Measurements from ENCODE around the gene MRPL34.

MRPL34 gene

DNA sequence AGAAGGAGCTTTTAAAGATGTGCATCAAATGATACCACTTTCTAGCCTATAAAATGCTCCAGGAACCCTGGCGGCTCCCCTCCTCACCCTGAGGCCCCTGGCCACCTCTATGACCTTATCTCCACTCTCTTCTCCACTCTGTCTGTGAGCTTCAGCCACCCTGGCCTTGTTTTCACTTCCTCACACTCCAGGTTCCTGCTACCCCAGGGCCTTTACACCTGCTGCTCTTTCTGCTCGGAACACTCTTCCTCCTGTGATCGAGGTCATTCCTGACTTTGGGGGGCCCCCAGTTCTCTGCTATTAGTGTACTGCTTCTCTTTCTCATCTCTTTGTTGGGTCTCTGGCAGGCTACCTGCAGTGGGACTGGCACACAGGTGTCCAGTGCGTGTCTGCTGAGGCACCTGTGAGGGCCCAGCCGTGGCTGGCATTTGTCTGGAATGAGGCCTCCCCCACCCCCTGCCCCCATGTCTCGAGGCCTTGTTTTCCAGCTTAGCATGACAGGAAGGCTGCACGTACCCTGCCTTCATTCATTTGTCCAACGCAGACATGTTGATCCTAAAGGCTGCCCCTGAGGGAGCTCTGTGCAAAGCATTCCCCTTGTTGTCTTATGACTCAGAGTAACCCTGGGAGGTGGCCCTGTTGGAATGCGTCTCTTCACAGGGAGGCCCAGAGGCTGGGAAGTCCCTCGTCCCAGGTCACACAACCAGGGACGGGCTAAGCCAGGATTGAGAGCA is 6.0 kb downstream of the MRPL34 start:
- DNase-seq, result no peak

DNA sequence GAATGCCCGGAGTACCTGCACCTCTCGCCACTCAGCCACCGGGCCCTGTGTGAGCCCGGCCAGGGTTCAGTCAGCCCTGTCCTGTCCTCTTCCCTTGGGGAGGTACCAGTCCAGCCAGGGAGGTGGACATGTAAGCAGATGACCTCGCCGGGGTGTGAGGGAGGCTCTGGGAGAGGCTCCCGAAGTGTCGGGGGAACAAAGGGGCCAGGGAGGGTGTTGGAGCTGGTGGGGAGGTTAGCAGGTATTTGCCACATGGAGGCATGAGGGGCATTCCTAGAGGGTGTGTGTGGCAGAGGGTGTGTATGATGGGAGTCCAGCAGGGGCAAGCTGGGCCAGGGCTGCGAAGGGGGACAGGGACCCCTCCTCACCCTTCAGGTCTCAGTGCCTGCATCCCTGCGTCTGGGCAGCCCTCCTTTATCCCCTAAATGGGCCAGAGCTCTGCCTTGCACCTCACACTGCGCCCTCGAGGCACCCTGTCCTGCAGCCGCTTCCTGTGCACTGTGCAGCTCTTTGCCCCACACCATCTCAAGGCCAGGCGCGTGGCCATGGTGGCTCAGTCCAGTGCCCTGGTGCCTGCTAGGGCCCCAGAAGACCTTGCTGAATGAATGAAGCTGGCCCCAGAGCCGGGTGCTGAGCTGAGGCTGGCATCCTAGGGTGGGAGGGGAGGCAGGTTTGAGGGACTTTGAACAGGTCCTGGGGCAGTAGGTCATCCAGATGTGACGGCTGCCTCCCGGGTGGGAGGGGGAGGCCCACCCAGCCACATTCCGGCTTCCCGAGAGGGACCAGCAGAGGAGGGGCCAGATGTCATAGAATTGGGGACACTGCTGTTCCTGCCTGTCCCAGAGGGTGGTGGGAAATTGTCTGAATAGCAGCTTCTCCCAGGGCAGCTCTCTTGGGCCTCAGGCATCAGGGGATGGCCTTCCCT is 6.8 kb downstream of the MRPL34 start:
- no peak for DNase-seq

DNA sequence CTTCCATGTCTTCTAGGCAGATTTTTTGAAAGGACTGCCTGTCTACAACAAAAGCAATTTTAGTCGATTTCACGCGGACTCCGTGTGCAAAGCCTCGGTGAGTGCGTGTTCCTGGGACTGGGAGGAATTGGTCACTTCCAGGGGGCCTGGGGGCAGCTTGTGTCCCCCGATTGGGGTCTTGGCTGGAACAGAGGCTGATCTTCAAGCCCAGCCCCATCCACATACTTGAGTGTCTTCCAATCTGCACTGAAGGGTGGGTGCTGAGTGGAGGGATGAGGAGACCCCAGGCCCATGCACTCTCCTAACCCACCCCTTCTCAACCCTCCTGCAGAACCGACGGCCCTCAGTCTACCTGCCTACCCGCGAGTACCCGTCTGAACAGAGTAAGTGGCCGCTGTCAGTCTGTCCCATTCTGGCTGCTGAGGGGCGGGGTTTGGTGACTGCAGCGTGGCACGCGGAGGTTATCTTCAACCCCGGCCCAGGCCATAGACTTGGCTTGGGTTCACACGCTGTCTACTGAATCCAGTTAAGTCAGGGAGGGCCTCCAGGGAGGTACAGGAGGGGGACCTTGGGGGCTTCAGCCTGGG is 8.4 kb downstream of the MRPL34 start:
- DNase-seq, result no peak

DNA sequence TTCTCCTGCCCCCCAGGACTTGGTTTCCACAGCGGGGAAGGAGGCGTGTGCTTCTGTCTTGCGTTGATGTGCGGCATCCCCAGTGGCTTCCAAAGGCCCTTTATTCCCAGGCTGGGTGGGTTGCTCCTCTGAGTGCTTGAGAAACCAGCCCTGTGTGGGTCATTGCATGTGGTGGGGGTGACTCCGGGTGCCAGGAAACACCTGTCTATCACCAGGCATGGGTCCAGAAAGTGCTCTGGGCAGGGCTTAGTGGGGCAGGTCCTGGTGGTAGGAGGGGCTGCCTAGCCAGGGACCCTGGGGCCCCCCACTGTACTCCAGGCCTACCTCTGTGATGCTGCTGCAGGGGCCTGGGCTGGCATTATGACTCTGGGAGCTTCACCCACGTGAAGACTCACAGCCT is 13.3 kb downstream of the MRPL34 start:
- DNase-seq, result no peak

DNA sequence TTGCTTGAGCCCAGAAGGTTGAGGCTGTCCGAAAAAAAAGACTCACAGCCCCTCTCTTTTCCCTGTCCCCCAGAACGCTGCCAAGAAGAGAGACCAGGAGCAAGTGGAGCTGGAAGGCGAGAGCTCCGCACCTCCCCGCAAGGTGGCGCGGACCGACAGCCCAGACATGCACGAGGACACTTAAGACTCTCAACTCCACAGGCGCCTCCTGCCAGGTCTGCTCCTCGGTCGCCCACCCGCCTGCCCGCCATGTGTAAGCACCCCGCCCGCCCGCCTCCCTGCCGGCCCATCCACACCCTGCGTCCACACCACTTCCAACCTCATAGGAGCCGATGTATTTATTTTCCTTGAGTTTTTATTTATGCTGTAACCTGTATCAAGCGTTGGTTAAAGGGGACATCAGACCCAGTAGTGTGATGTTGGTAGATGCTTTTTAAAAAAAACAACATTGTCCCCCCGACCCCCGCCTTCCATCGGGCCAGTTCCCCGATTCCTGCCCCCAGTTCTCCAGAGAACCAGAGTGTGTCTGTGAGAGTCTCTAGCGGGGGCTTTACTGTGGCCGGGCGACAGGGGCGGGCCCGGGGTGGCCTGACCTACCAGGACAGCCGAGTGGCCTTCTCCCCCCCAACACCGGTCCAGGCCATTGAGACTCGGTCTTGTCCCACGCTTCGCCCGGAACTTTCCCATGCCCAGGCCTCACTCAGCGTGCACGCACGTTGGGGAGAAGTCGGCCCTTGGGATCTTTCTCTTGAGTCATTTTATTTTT is 14.0 kb downstream of the MRPL34 start:
- DNase-seq, result no peak

DNA sequence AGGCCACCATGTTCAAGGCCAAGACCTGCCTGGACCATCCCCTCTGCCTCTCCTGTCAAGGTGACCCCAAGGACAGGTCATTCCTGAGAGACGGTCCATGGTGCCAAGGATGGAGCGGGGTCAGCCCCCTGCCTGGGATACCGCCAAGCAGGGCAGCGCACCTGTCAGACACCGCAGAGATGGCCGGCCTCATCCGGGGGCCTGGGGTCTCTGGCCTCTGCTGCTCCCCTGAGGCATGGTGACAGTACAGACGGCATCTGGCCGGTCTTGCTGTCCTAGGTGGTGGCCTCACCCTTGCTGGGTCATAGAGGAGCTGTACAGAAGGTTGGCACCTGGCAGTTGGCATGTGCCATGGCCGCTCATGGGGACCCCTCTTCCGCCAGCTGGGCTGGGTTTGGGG is 14.8 kb downstream of the MRPL34 start:
- DNase-seq, result no peak

DNA sequence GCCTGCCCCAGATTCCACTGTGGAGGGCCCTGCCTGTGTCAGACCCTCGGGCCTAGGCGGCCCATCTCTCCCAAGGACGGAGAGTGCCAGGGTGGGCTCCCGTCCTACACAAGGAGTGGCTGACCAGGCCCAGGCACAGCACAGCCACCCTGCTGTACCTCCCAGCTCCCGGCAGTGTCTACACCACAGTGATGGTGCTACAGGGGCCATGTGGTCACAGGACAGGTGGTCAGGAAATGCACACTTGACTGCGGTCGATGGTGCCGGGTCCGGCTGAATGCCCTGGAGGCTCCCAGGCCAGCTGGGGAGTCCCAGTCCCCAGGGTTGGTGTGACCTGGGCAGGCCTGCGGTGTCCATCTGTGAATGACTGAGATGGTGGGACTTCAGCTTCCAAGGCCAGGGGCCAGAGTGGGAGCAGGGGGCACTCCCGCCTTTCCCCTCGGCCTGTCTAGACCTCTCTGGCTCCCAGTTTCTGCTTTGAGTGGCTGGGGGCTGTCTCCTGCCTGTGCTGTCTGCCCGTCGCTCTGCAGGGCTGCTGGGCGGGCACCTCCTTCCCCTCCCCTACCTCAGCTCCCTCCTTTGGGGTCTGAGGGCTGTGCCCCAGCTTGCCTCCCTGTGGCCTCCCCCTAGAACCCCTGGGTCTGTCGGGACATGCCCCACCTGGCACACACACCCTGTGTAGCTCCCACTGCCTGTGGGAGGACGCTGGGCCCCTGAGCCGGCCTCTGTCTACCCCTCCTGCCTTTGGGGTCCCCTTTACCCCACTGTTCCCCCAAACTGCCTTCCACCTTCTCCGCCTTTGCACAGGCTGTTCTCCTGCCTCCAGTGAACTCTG is 16.2 kb downstream of the MRPL34 start:
- no peak for DNase-seq

DNA sequence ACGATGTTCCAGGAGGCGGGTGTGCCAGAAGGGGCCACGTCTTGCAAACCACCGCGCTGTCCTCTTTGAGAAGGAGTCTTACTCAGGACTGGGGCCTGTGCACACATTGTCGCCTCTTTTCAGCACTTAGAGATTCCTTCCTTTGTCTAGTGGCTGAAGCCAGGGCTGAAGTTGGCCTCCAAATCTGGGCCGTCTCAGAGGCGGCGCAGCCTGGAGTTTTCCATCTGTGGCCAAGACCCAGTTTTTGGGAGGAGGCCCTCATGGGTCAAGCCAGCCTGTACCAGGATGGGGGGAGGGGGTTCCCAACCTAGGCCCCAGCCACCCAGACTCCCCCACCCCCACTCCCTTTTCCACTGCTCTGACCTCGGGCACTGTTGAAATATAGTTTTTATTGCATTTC is 17.2 kb downstream of the MRPL34 start:
- no peak for DNase-seq

DNA sequence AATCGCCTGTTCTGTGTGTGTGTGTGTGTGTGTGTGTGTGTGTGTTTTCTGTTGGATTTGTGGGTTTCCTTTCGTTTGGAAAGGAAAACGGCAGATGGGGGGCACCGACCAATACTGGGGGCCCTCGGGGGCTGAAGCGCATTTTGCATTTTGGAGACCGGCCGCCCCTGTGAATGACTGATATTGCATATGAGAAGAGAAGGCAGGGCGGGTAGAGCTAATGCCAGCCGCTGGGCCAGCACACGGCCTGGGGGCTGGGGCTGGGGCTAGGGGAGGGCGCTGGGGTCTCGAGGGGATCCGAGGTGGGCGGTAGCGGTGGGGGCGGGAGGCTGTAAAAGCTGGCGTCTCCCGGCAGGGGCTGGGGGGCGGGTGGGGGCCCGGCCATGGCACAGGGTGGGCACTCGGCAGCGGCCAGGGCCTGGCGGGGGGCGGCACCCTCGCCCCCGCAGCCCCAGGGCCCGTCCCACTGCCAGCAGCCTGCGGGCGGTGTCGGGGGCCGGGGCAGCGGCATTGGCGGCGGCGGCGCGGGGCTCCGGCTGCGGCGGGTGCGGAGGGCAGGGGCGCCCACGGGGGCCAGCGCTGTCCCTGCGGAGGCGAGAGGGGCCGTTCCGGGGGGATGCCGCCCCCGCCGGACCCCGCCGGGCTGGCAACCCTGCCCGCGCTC is 17.8 kb downstream of the MRPL34 start:
- peak in 1 of 6 experiments; percentile 8 for DNase-seq

DNA sequence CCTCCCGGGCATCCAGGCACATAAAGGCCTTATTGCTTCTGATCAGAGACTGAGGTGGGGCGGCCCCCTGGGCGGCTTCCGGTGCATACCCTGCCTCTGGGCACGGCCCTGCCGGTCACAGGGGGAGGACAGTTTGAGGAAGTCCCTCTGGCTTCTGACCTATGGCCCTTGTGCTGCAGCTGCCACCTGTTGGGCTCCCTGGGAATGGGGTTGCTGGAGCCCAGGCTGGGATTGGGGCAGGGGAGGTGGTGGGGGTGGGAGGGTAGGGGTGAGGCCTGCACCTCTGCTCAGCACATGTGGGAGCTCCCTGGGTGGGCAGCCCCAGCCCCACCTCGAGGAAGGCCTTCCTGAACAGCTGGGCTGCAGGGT is 18.3 kb downstream of the MRPL34 start:
- DNase-seq, result peak in 1 of 6 experiments; percentile 12

DNA sequence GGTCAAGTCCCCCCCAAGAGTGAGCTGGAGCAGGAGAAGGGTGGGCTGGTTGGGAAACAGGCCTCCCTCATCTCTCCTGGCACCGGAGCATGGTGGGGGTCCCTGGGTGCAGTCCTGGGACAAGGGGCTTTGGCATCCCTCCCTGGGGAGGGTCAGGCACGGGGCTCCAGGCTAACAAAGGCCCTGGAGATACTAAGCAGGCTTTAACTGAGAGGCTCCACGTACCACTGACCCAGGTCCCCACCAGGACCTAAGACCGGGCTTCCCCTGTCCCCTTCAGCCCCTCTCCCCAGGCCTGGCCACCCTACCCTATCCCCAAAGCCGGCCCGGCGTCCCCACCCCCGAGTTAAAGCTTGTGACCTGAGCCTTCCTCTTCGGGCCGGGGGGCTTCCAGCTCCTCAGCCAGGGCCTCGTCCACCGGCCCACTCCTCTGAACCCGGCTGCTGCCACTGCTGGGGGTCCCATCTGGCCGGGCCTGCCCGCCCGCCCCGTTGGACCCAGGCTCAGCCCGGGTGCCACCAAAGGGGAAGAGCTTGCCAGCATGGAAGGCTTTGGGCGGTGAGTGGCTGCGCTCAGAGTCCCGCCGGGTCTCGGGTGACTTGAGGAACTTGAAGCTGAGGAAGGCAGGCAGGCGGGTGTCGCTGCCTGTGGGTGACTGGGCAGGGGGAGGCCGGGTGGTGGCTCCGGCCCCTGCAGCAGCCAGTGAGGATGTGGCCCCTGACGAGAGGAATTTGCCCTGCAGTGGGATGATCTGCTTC is 18.9 kb downstream of the MRPL34 start:
- no peak for DNase-seq

DNA sequence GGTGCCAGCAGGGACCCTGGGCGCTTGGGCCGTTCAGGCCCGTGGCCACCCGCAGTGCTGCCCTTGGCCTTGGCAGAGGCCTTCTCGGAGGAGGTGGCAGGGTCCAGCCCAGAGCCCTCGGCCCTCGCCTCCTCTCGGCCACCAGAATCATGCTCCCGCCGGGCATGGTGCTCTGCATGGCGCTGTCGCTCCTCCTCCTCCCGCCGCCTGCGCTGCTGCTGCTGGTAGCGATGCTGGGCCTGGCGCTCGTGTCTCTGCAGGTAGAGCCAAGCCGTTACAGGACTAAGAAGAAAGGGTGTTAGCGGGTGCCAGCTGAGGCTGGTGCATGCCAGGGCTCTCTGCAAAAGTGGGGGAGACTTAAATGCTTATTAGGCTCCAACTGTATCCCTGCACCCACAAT is 19.5 kb downstream of the MRPL34 start:
- DNase-seq, result no peak

DNA sequence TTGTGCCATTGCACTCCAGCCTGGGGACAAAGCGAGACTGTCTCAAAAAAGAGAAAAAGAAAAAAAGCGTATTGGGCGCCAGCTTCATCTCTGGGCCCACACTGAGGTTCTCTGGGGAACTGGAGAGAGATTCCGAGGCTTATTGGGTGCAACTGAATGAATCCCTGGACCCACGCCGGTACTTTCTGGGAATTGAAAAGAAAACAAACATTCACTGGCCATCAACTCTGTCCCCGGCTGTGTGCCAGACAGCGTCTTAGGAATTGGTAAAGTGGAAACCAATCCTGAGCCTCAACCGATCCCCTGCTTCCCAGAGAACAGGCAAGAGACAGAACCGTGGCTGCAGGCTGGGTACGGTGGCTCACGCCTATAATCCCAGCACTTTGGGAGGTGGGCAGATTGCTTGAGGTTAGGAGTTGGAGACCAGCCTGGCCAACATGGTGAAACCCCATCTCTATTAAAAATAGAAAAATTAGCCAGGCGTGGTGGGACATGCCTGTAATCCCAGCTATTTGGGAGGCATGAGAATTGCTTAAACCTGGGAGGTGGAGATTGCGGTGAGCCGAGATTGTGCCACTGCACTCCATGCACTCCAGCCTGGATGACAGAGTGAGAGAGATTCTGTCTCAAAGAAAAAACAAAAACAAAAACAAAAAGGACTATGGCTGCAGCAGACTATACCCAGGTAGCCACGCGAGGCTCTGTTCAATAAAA is 20.4 kb downstream of the MRPL34 start:
- DNase-seq, result no peak

DNA sequence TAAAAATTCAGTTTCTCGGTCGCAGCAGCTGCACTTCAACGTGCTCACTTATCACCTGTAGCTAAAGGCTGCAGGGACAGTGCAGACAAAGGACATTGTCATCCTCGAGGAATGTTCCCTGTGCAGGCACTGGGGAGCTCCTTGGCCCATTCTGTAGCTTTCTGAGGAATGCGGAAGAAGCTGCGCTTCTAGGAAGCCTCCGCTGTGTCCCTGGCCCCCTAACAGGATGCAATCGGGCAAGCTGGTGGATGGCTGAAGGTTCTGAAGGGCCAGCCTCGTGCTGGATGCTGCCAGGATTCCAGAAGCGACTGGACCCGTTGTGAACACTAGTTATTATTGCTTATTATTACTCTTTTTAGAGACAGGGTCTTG is 20.9 kb downstream of the MRPL34 start:
- DNase-seq, result no peak

DNA sequence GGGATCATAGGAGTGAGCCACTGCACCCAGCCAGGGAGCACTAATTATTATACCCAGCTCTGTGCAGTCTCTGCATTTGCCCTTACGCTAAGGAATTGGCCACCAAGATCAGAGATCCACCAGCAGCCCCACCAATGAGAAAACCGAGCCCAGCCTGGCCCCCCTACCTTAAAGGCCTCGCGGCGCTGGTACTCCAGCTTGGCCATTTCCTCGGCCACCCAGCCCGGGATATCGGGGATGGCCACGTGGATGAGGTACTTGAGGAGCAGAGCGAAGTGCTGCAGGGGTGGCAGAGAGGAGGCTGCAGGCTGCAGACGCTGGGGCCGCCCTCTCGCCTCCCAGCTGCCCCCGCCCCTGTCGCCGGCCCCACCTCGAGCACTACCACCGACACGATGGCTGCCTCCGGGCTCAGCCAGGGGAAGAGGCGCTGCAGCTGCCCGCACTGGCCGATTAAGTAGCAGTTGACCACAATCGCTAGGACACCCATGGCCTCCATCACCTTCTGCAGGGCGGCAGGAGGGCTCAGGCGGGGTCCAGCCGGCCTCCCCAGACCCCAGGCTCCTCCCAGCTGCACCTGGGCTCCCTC is 21.5 kb downstream of the MRPL34 start:
- DNase-seq, result no peak

DNA sequence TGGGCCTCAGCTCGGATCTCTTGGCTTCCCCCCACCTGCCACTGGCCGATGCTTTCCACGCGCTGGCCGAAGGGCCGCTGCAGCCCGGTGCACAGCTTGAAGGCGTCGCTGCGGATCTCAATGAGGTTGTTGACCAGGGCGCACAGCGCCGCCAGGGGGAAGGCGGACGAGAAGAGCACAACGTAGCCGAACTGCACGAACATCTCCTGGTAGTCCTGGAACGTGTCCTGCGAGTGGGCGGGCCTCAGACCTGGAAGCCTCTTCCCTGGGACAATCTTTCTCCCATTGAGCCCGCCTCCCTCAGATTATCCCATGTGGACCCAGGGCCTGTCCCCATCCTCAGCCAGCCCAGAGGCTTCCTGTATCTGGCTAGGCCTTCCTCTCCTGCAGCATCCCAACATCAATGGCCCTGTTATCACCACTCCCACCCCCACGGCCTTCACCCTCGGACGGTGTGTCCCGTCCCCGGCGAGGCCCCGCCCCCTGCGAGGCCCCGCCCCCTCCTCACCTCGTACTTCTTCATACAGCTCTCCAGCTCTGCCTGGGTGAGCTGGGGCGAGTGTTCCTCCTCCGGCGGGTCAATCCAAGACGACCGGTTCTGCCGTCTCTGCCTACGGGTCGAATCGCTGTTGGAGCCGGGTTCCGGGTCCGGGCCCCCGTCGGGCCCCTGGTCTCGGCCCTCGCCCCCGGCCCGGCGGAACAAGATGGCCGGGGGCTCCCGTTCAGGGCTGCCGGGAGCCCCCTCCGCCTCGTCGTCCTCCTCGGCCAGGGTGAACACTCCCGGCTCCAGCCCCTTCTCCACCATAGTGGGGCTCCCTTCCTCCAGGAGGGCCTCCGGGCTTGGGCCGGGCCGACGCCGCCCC is 22.2 kb downstream of the MRPL34 start:
- DNase-seq, result peak; percentile 38 to 74 (median 52)

DNA sequence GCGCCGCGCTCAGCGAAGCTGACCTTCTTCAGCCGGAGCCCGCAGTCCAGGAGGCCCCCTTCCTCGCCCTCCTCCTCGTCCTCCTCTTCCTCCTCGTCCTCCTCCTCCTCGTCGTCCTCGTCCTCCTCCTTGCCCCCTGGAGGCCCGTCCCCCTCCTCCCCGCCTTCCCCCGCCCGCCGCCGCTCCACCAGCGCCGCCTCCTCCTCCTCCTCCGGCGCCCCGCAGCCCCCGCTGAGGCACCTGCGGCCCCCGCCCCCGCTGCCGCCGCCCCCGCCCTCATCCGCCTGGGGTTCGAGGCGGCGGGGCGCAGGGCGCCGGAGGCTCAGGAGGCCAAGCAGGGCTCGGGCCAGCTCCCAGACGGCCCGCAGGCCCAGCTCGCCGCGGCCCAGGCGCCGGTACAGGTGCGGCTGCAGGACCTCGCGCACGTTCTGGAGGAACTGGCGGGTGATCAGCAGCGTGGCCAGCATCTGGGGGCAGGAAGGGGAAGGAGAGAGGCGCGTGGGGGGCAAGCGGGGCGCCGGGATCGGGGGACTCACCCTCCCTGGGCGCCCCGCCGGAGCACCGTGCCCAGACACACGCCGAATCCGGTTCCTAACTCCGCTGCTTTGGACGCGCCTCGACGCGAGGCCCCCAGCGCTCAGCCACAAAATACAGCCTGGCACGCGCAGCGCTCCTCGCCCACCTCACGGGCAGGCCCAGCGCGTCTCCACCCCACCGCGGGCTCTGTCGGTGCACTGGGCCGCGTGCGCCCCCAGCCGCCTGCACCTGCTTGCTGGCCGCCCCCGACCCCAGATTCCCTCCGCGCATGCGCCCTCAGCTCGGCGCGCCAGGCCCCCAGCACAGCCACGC is 23.1 kb downstream of the MRPL34 start:
- DNase-seq, result peak in 5 of 6 experiments; percentile 28 to 58 (median 50)

Data from stimulated activated naive CD4-positive, alpha-beta T cell (primary cell).